ENCODE measurements around the gene SLC44A5.
"Not testable (repeated sequence)": the region's sequence is repeated elsewhere in the genome, so short reads cannot be mapped to it uniquely, and the experiment has no call there.

SLC44A5 gene

DNA sequence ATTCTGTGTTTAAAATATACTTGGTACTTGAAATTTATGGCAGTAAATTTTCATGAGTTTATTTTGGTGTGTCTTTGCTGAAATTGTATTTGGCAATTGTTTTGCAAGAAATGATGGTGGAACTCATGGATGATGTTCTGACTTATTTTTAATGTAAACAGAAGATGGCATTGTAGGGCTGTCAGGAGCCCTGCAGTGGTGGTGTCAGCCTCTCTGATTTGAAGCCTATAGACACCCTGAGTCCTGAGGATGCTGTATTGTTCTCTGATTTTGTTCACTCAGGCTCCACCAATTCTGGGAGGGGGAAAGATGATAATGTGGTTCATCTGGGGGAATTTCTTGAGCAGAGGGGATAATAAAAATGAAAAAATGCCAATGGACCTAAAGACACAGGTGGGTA lies 396.9 kb downstream of the SLC44A5 start:
- H3K27me3 ChIP-seq (ENCODE audit: control insufficient read depth, insufficient read depth, low read length), result no peaks in the 10 kb centered on the region
- H3K4me1 ChIP-seq (ENCODE audit: control insufficient read depth, insufficient read depth, low read length), result no peaks in the 10 kb centered on the region
- H3K4me3 ChIP-seq (ENCODE audit: low read length), result no peak overlapping the region
- no peak overlapping the region for H3K9ac ChIP-seq (ENCODE audit: low read length)
- H3K27ac ChIP-seq (ENCODE audit: low read depth, low read length), result no peak overlapping the region
- no peaks in the 10 kb centered on the region for H3K36me3 ChIP-seq (ENCODE audit: control insufficient read depth, insufficient read depth, low read length)

DNA sequence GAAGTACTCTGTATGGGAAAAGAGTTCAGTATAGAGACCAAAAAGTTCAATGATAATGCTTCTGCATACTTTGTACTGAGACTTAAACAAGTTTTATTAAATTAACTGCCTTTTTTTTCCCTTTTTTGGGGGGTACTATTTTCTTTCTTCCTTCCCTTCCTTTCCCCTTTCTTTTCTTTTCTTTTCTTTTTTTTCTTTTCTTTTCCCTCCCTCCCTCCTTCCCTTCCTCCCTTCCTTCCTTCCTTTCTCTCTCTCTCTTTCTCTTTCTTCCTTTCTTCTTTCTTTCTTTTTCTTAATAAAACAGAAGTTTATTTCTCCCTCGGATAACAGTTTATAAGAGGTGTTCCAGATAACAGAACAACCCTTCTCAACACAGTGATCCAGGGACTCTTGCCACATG lies 399.3 kb downstream of the SLC44A5 start:
- H3K27ac ChIP-seq (ENCODE audit: low read depth, low read length), result no peak overlapping the region

DNA sequence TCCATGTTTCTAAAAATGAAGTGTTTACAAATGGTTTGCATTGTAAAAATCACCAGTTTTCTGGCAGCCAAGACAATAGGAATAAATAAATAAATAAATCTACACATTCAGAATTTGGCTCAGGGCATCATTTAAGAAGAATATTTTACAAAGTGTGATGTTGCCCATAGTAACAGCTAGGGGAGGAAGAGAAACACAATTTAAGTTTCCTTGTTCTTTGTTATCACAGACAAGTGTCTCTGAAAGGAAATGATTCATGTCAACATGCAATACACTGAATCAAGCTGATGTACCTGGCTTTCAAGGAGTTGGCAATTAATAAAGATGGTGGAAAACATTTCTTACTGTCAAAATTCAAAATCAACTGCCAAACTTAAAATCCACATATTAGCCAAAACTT lies 402.1 kb downstream of the SLC44A5 start:
- H3K4me1 ChIP-seq (ENCODE audit: control insufficient read depth, insufficient read depth, low read length), result no peaks in the 10 kb centered on the region

More for the DNA sequence above, 399.3 kb downstream of the SLC44A5 start:
- Histone ChIP-seq H3K4me1 (ENCODE audit: control insufficient read depth, insufficient read depth, low read length) (no peaks in the 10 kb centered on the region), H3K4me3 (ENCODE audit: low read length) (no peak overlapping the region), H3K36me3 (ENCODE audit: control insufficient read depth, insufficient read depth, low read length) (no peaks in the 10 kb centered on the region), H3K27me3 (ENCODE audit: control insufficient read depth, insufficient read depth, low read length) (no peaks in the 10 kb centered on the region), H3K9ac (ENCODE audit: low read length) (no peak overlapping the region)

DNA sequence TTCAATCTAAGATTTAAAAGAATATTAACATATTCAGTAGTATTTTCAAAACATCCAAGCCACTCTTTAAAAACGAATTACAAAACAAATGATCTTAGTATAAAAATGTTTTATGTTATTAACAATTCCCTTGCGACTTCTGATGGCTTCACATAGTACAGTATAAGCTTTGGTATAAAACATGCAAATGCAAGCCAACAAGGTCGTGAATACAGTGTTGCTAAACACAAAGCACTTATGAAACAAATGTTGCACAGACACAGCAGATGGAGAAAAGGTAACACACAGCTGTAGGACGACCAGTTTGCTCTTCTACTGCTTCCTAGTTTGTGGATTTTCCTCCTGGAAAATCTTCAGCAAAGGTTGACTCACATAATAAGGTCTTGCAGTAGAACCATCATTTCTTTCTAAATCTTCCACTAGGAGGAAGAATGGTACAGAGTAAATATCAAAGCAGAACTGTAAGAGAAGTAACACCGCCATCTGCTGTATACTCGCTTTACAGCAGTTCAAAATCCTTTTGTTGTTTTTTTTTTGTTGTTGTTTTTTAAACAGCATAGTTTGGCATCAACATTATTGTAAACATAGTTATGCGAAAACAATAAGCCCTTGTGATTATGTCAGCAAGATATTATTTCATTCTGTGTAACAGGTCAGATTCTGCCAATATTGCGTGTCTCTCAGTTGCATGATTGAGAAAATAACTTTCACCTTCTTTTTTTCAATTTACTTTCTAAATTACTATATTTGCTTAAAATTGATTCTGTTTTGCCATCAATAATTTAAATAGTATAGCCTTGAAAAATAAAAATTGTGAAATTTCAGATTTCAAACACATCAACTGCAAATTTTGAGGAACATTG lies 407.3 kb downstream of the SLC44A5 start:
- Histone ChIP-seq H3K36me3 (ENCODE audit: control insufficient read depth, insufficient read depth, low read length) (no peaks in the 10 kb centered on the region), H3K4me1 (ENCODE audit: control insufficient read depth, insufficient read depth, low read length) (no peaks in the 10 kb centered on the region), H3K4me3 (ENCODE audit: low read length) (no peak overlapping the region), H3K27ac (ENCODE audit: low read depth, low read length) (no peak overlapping the region), H3K9ac (ENCODE audit: low read length) (no peak overlapping the region), H3K27me3 (ENCODE audit: control insufficient read depth, insufficient read depth, low read length) (no peaks in the 10 kb centered on the region)

More for the DNA sequence above, 402.1 kb downstream of the SLC44A5 start:
- H3K36me3 ChIP-seq (ENCODE audit: control insufficient read depth, insufficient read depth, low read length), result no peaks in the 10 kb centered on the region
- H3K9ac ChIP-seq (ENCODE audit: low read length), result no peak overlapping the region
- H3K27me3 ChIP-seq (ENCODE audit: control insufficient read depth, insufficient read depth, low read length), result no peaks in the 10 kb centered on the region
- no peak overlapping the region for H3K27ac ChIP-seq (ENCODE audit: low read depth, low read length)
- H3K4me3 ChIP-seq (ENCODE audit: low read length), result no peak overlapping the region

DNA sequence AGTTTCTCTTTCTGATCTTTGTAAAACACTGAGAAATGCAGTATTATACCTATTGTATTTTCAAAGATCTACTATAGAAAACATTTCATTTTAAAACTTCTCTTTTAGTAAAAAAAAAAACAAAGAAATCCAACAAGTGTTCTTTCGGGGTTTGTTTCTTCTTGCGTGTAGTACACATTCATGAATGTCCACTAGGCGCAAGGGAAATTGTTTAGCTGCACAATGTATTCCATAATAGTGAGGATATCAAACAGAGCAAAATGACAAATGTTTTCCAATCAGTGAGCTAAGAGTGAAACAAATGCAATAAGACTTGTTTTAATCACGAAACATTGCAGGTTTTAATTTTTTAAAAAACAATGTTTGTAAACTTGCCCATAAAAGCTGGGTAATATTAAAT lies 408.2 kb downstream of the SLC44A5 start:
- Histone ChIP-seq H3K27ac (ENCODE audit: low read depth, low read length) (no peak overlapping the region), H3K9ac (ENCODE audit: low read length) (no peak overlapping the region)

DNA sequence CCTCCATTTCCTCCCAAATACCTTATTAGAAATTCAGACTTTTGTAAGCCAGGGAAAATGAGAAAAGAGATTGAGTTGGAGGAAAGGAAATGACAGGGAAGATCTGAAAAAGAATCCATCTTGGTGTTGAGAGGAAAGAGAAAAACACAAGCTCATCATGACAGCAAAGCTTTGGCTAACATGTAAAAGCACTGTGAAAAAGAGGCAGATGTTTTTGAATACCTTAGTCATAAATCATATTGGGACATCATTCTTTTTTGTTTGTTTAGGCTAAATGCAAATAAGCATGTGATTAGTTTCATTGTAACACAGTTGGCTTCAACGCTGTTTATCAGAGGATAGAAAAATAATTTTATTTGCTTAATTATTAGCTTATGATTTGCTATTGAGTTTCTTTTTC lies 412.2 kb downstream of the SLC44A5 start:
- Histone ChIP-seq H3K27me3 (ENCODE audit: control insufficient read depth, insufficient read depth, low read length) (no peaks in the 10 kb centered on the region), H3K9ac (ENCODE audit: low read length) (no peak overlapping the region), H3K36me3 (ENCODE audit: control insufficient read depth, insufficient read depth, low read length) (no peaks in the 10 kb centered on the region), H3K27ac (ENCODE audit: low read depth, low read length) (no peak overlapping the region), H3K4me1 (ENCODE audit: control insufficient read depth, insufficient read depth, low read length) (no peaks in the 10 kb centered on the region), H3K4me3 (ENCODE audit: low read length) (no peak overlapping the region)

More for the DNA sequence above, 408.2 kb downstream of the SLC44A5 start:
- Histone ChIP-seq H3K27me3 (ENCODE audit: control insufficient read depth, insufficient read depth, low read length) (no peaks in the 10 kb centered on the region), H3K4me1 (ENCODE audit: control insufficient read depth, insufficient read depth, low read length) (no peaks in the 10 kb centered on the region), H3K36me3 (ENCODE audit: control insufficient read depth, insufficient read depth, low read length) (no peaks in the 10 kb centered on the region), H3K4me3 (ENCODE audit: low read length) (no peak overlapping the region)

DNA sequence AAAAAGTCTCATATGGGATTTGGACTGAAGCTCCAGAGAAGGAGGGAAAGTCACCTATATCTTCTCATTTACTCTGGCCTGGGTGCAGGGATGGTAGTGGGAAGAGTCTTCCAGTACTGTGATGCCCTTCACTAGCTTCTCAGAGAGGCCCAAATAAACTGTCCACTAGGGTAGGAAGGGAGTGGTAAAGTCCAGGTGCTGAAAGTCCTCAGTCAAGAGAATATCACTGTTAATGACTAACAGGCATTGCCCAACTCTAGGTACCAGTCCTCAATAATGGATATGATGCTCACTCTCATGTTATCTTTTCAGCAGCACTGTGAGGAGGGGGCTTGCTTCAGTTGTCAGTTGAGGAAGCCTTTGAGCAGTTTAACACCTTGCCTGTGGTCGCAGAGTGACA lies 412.8 kb downstream of the SLC44A5 start:
- Histone ChIP-seq H3K36me3 (ENCODE audit: control insufficient read depth, insufficient read depth, low read length) (no peaks in the 10 kb centered on the region), H3K27ac (ENCODE audit: low read depth, low read length) (no peak overlapping the region), H3K27me3 (ENCODE audit: control insufficient read depth, insufficient read depth, low read length) (no peaks in the 10 kb centered on the region), H3K4me1 (ENCODE audit: control insufficient read depth, insufficient read depth, low read length) (no peaks in the 10 kb centered on the region), H3K4me3 (ENCODE audit: low read length) (no peak overlapping the region), H3K9ac (ENCODE audit: low read length) (no peak overlapping the region)

DNA sequence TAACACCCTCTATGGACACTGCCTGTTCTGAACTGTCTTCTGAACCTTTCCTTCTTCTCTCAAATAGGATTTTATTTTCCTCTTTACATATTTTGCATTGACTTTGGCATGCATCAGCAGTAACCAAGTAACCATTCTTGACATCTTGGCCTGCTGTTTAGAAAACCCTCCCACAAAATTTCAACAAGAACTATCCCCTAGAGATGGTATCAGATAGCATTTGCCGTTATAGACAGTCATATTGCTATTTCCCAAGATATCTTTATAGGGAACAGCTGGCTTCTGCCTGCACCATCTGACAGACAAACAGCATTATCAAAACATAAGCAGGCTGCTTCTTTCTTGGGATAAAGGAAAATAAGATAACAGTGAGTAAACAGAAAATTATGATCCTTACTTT lies 422.0 kb downstream of the SLC44A5 start:
- H3K4me1 ChIP-seq (ENCODE audit: control insufficient read depth, insufficient read depth, low read length), result no peaks in the 10 kb centered on the region
- no peak overlapping the region for H3K9ac ChIP-seq (ENCODE audit: low read length)
- no peak overlapping the region for H3K4me3 ChIP-seq (ENCODE audit: low read length)
- no peaks in the 10 kb centered on the region for H3K27me3 ChIP-seq (ENCODE audit: control insufficient read depth, insufficient read depth, low read length)
- no peaks in the 10 kb centered on the region for H3K36me3 ChIP-seq (ENCODE audit: control insufficient read depth, insufficient read depth, low read length)
- no peak overlapping the region for H3K27ac ChIP-seq (ENCODE audit: low read depth, low read length)

DNA sequence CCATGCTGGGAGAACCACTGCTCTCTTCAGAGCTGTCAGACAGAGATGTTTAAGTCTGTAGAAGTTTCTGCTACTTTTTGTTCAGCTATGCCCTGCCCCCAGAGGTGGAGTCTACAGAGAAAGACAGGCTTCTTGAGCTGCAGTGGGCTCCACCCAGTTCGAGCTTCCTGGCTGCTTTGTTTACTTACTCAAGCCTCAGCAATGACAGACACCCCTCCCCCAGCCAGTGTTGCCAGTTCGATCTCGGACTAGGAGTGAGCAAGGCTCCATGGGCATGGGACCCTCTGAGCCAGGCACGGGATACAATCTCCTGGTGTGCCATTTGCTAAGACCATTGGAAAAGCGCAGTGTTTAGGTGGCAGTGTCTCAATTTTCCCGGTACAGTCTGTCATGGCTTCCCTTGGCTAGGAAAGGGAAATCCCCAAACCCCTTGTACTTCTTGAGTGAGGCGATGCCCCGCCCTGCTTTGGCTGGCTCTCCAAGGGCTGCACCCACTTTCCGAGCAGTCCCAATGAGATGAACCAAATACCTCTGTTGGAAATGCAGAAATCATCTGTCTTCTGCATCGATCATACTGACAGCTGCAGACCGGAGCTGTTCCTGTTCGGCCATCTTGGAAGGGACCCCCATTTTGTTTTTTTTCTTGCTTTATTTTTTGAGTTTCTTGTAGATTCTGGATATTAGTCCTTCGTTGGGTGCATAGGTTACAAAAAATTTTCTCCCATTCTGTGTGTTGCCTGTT lies 429.5 kb downstream of the SLC44A5 start:
- H3K4me3 ChIP-seq (ENCODE audit: low read length); H3K27ac ChIP-seq (ENCODE audit: low read depth, low read length); H3K36me3 ChIP-seq (ENCODE audit: control insufficient read depth, insufficient read depth, low read length); H3K27me3 ChIP-seq (ENCODE audit: control insufficient read depth, insufficient read depth, low read length); H3K9ac ChIP-seq (ENCODE audit: low read length); H3K4me1 ChIP-seq (ENCODE audit: control insufficient read depth, insufficient read depth, low read length): not testable (repeated sequence)

DNA sequence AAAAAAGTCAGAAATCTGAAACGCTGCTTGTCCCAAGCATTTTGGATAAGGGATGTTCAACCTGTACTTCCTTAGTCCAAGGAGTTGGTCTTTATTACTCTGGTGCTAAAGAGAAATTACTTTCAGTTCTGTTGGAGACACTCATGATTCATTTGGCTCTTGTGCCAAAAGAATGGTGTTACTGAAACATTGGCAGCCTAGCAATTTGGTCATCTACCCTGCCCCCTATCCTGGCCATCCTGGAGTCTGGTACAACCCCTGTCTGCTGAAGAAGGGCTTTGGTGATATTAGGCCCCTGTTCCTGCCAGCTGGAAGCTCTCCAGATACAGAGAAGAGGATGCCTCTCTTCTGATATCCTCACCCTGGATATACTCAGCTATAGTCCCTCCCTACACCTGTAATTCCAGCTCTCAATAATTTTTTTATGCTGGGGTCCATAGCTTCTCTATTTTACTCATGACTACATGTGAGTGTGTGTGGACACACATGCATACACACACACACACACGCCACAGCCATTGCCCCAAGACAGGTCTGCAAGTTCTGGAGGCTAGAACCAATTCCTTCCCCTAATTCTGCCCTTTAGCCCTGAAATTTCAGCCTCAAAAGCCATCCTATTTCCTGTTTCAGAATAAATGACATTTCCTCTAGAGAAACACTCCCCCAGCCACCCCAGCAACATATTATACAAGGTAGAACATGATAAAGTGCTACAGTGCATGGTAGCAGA lies 436.7 kb downstream of the SLC44A5 start:
- H3K4me3 ChIP-seq (ENCODE audit: low read length), result no peak overlapping the region
- no peak overlapping the region for H3K9ac ChIP-seq (ENCODE audit: low read length)
- no peak overlapping the region for H3K27ac ChIP-seq (ENCODE audit: low read depth, low read length)
- no peaks in the 10 kb centered on the region for H3K27me3 ChIP-seq (ENCODE audit: control insufficient read depth, insufficient read depth, low read length)
- H3K4me1 ChIP-seq (ENCODE audit: control insufficient read depth, insufficient read depth, low read length), result no peaks in the 10 kb centered on the region
- H3K36me3 ChIP-seq (ENCODE audit: control insufficient read depth, insufficient read depth, low read length), result no peaks in the 10 kb centered on the region

DNA sequence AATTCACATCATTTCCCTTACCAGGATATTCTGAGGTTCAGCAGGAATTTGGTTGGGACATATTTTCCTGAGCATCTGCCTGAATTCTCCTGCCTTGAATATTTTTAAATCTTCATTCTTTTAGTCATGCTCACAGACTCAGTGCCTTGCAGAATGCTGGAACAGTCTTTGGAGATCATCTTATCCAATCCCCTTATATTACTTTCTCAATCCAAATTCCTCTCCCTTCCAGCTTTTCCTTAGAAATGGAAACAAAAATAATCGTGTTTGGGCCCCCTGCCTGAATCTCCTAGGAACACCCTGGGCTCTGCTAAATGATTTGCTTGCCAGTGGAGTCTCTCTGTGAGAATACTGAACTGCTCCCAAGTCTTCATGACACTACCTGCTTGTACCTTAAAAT lies 438.4 kb downstream of the SLC44A5 start:
- Histone ChIP-seq H3K9ac (ENCODE audit: low read length) (no peak overlapping the region), H3K36me3 (ENCODE audit: control insufficient read depth, insufficient read depth, low read length) (no peaks in the 10 kb centered on the region), H3K4me3 (ENCODE audit: low read length) (no peak overlapping the region), H3K27ac (ENCODE audit: low read depth, low read length) (no peak overlapping the region), H3K4me1 (ENCODE audit: control insufficient read depth, insufficient read depth, low read length) (no peaks in the 10 kb centered on the region), H3K27me3 (ENCODE audit: control insufficient read depth, insufficient read depth, low read length) (no peaks in the 10 kb centered on the region)

DNA sequence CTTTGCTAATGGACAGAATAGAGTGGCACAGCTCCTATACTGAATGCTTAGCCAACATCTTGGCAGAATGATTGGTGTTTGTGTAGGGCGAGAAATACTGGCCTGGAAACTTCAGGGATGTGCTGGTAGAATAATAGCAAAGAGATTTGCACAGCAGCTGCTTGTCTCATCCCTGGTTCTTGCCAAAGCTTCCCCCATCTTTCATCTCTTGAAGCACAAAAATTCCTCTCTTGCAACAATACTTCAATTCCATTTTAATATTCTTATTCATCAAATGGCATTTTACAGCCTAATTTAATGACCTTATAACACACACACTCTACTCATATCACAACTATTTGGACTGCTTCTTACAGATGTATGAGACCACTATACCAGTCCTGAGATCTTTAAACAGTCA lies 439.0 kb downstream of the SLC44A5 start:
- Histone ChIP-seq H3K27me3 (ENCODE audit: control insufficient read depth, insufficient read depth, low read length) (no peaks in the 10 kb centered on the region), H3K9ac (ENCODE audit: low read length) (no peak overlapping the region), H3K4me3 (ENCODE audit: low read length) (no peak overlapping the region), H3K27ac (ENCODE audit: low read depth, low read length) (no peak overlapping the region), H3K36me3 (ENCODE audit: control insufficient read depth, insufficient read depth, low read length) (no peaks in the 10 kb centered on the region), H3K4me1 (ENCODE audit: control insufficient read depth, insufficient read depth, low read length) (no peaks in the 10 kb centered on the region)

Data from rectal smooth muscle tissue (tissue), 1 donor.